Endothelial cell of umbilical vein (primary cell): ENCODE results near the gene MSL3B.

ENCODE experiments used
- BruUV-seq: library from RNA; stranded (reverse); fragments of 400-500 nt; replicated peaks from 2 replicates; lab custom pipeline; 2021; lab: Mats Ljungman, UMichigan
- CTCF ChIA-PET: fragments of 300-600, 350-600 bp; sonication (Branson Sonifier 250); formaldehyde crosslinking; loops from one replicate; lab custom pipeline; 2021; ENCODE audit warnings: antibody characterized with exemption, inconsistent platforms; lab: Charles Lee
- POLR2A ChIA-PET: fragments of 300-600, 350-600 bp; sonication (Branson Sonifier 250); formaldehyde crosslinking; loops from one replicate; lab custom pipeline; 2021; ENCODE audit warnings: antibody characterized with exemption, inconsistent platforms; lab: Charles Lee
- DNase-seq: peaks from one replicate; pipeline ENCODE4 v3.0.0-alpha.2; 2011; ENCODE audit warnings: low read depth, low spot score
- FAIRE-seq: peaks from 2 replicates; lab custom pipeline; 2011; peaks lifted over from hg19 to GRCh38; lab: Jason Lieb, UNC
- H2AFZ ChIP-seq: 2 replicates; pipeline ENCODE4 v1.6.0; 2012; ENCODE audit warnings: low read depth, low read length, control low read depth, inconsistent platforms
- H3K27ac ChIP-seq: 2 replicates; pipeline ENCODE4 v1.5.1; 2011; ENCODE audit warnings: low read depth, mild to moderate bottlenecking, control low read depth, low read length, moderate library complexity; ENCODE audit not compliant: insufficient read depth
- H3K27me3 ChIP-seq, 2 experiments: 2 replicates each; pipeline versions ENCODE4 v1.6.0 to v1.6.1; 2011; ENCODE audit warnings: low read length in 2 of 2, mixed read lengths in 1 of 2; ENCODE audit not compliant: control insufficient read depth in 2 of 2, insufficient read depth in 2 of 2
- H3K36me3 ChIP-seq, 2 experiments: 2 replicates in 1 of 2; 3 replicates in 1 of 2; pipeline ENCODE4 v1.5.1; 2011; ENCODE audit warnings: low read length in 2 of 2, mild to moderate bottlenecking in 1 of 2, moderate library complexity in 1 of 2; ENCODE audit not compliant: control insufficient read depth in 2 of 2, insufficient read depth in 2 of 2; ENCODE audit errors: extremely low read depth in 1 of 2
- H3K4me1 ChIP-seq: 3 replicates; pipeline ENCODE4 v1.5.1; 2011; ENCODE audit warnings: mild to moderate bottlenecking, low read length; ENCODE audit not compliant: control insufficient read depth, insufficient read depth; ENCODE audit errors: extremely low read depth
- H3K4me2 ChIP-seq: 2 replicates; pipeline ENCODE4 v1.6.1; 2011; ENCODE audit warnings: low read length, control low read depth, mixed read lengths; ENCODE audit not compliant: insufficient read depth
- H3K4me3 ChIP-seq, 3 experiments: fragments of 200-600 bp in 1 of 3; sonication (generic), shearing (Covaris generic) in 1 of 3; replicated peaks in 1 of 3; 2 replicates each; pipeline ENCODE4 v1.5.1; 2011 to 2016; ENCODE audit warnings: control low read depth in 3 of 3, low read length in 3 of 3, mild to moderate bottlenecking in 2 of 3, inconsistent platforms in 1 of 3, low read depth in 1 of 3, moderate library complexity in 1 of 3; ENCODE audit not compliant: insufficient read depth in 1 of 3
- H3K79me2 ChIP-seq: 2 replicates; pipeline ENCODE4 v1.6.0; 2012; ENCODE audit warnings: low read length, inconsistent platforms; ENCODE audit not compliant: control insufficient read depth, insufficient read depth
- H3K9ac ChIP-seq: replicated peaks from 2 replicates; pipeline ENCODE3; 2011; ENCODE audit warnings: low read length, control low read depth; ENCODE audit not compliant: insufficient read depth; ENCODE audit errors: extremely low read depth
- H3K9me1 ChIP-seq: replicated peaks from 3 replicates; pipeline ENCODE4 v1.6.0; 2011; ENCODE audit warnings: mild to moderate bottlenecking, low read length; ENCODE audit not compliant: control insufficient read depth, insufficient read depth; ENCODE audit errors: extremely low read depth
- H3K9me3 ChIP-seq: replicated peaks from 2 replicates; pipeline ENCODE4 v1.5.1; 2012; ENCODE audit warnings: low read length, inconsistent platforms; ENCODE audit not compliant: control insufficient read depth, insufficient read depth
- H4K20me1 ChIP-seq: replicated peaks from 2 replicates; pipeline ENCODE3; 2011; ENCODE audit warnings: mild to moderate bottlenecking, low read length; ENCODE audit not compliant: control insufficient read depth, insufficient read depth; ENCODE audit errors: extremely low read depth
- CTCF ChIP-seq, 2 donors: IDR thresholded peaks; 1 replicate in 1 of 2; 2 replicates in 1 of 2; pipeline ENCODE4 v1.5.1; 2011; ENCODE audit warnings: low read length in 2 of 2, mild to moderate bottlenecking in 2 of 2, moderate library complexity in 2 of 2, control low read depth in 1 of 2, inconsistent platforms in 1 of 2, low read depth in 1 of 2; ENCODE audit not compliant: insufficient read depth in 1 of 2; ENCODE audit errors: extremely low read depth in 1 of 2
- EZH2 ChIP-seq: IDR thresholded peaks from 2 replicates; pipeline ENCODE4 v1.6.1; 2012; ENCODE audit warnings: borderline replicate concordance, low read depth, mild to moderate bottlenecking, moderate library complexity, low read length, inconsistent platforms; ENCODE audit not compliant: severe bottlenecking
- FOS ChIP-seq: IDR thresholded peaks from 2 replicates; pipeline ENCODE4 v1.6.1; 2011; ENCODE audit warnings: mild to moderate bottlenecking, low read length, moderate library complexity, borderline replicate concordance; ENCODE audit not compliant: insufficient read depth
- GATA2 ChIP-seq: IDR thresholded peaks from 2 replicates; pipeline ENCODE4 v1.7.0; 2011; ENCODE audit warnings: low read depth, mild to moderate bottlenecking, moderate library complexity, mixed read lengths, low read length; ENCODE audit not compliant: insufficient read length, insufficient read depth
- JUN ChIP-seq: IDR thresholded peaks from 2 replicates; pipeline ENCODE4 v1.6.1; 2011; ENCODE audit warnings: borderline replicate concordance, low read depth; ENCODE audit not compliant: insufficient read length, insufficient read depth
- MAX ChIP-seq: IDR thresholded peaks from 2 replicates; pipeline ENCODE4 v1.6.1; 2011; ENCODE audit not compliant: insufficient read depth, insufficient read length
- MYC ChIP-seq: IDR thresholded peaks from one replicate; pipeline ENCODE4 v1.6.1; 2011; ENCODE audit warnings: mild to moderate bottlenecking, low read depth, low read length
- POLR2A ChIP-seq: IDR thresholded peaks from 2 replicates; pipeline ENCODE4 v1.6.1; 2012; ENCODE audit warnings: low read depth, mild to moderate bottlenecking, control low read depth, low read length
- POLR2AphosphoS5 ChIP-seq: IDR thresholded peaks from 2 replicates; pipeline ENCODE4 v1.6.1; 2012; ENCODE audit warnings: low read depth, mild to moderate bottlenecking, control low read depth, low read length, moderate library complexity; ENCODE audit not compliant: insufficient read depth
- dilution Hi-C: fragments of 300-500 bp; cut with MboI; formaldehyde crosslinking; loops from one replicate; pipeline ENCODE4 v1.15.0; 2019; ENCODE audit warnings: low sequenced_read_pairs; ENCODE audit not compliant: extremely low pct_ligation_motif_present
- intact Hi-C: fragments of 100-400 bp; cut with micrococcal nuclease; formaldehyde crosslinking; loops from one replicate; pipeline ENCODE4 v1.10.0; 2022

The MSL3B gene

GRCh38 chr2:233907627-233908026, 39.4 kb upstream of the MSL3B start:
- Histone ChIP-seq H3K36me3 (no peaks in the 10 kb centered on the region), H3K9me3 (no peaks in the 10 kb centered on the region), H4K20me1 (no peaks in the 10 kb centered on the region), H3K4me1 (no peaks in the 10 kb centered on the region), H3K9ac (no peak overlapping the region), H3K27ac (no peak overlapping the region), H2AFZ (no peak overlapping the region), H3K4me3 (no peak overlapping the region), H3K9me1 (no peaks in the 10 kb centered on the region), H3K27me3 (no peaks in the 10 kb centered on the region), H3K4me2 (no peak overlapping the region), H3K79me2 (no peaks in the 10 kb centered on the region)
- FAIRE-seq (no peak), DNase-seq (no peak)
- dilution Hi-C loops (no loop called here), intact Hi-C loops (no loop called here)
- TF ChIP-seq GATA2 (no peak), POLR2A (no peak), MYC (no peak), POLR2AphosphoS5 (no peak)
- ChIA-PET CTCF (interaction anchor here (1.4 kb wide), 1 partner anchor 9 kb away, joined by 3 read pairs; no protein-coding TSS in a partner anchor), POLR2A (no interaction called here)
- no TSS peak for BruUV-seq

- Histone ChIP-seq H3K27ac (no peak overlapping the region), H3K9me3 (no peaks in the 10 kb centered on the region), H2AFZ (no peak overlapping the region), H3K9me1 (no peaks in the 10 kb centered on the region), H3K9ac (no peak overlapping the region), H3K4me3 (no peak overlapping the region), H3K79me2 (no peaks in the 10 kb centered on the region), H3K4me2 (no peak overlapping the region), H3K4me1 (no peaks in the 10 kb centered on the region), H4K20me1 (no peaks in the 10 kb centered on the region), H3K27me3 (no peaks in the 10 kb centered on the region), H3K36me3 (no peaks in the 10 kb centered on the region)
- FAIRE-seq (no peak), DNase-seq (no peak)
- intact Hi-C loops, result no loop called here
- POLR2A ChIA-PET, result no interaction called here
- no TSS peak for BruUV-seq
- no peak for TF ChIP-seq CTCF (IDR thresholded peaks at IDR 0.05; ENCODE audit: extremely low read depth in 1 of 2, insufficient read depth in 1 of 2, low read depth in 1 of 2, low read length in 2 of 2)
- no peak for TF ChIP-seq POLR2AphosphoS5
- no peak for TF ChIP-seq EZH2
- TF ChIP-seq MAX, result no peak
- TF ChIP-seq POLR2A, result no peak
- no peak for TF ChIP-seq FOS
- no peak for TF ChIP-seq JUN
- TF ChIP-seq MYC, result no peak
- no peak for TF ChIP-seq GATA2
- dilution Hi-C loops, result no loop called here
- CTCF ChIA-PET, result no interaction called here
Observed at GRCh38 chr2:233905945-233906344, 37.8 kb upstream of the MSL3B start.
